Endothelial cell (in vitro differentiated cells): Measurements from ENCODE around the gene SGO2. TPM values are rescaled to one million over a fixed set of nuclear protein-coding genes. Genes with fewer than 3 reads are reported as not detected.

ENCODE experiments used
- DNase-seq: peaks from one replicate; pipeline ENCODE4 v3.0.0; 2021; ENCODE audit warnings: low spot score
- H3K27ac Mint-ChIP-seq: one replicate; pipeline ENCODE4 v1.8.0; 2021; ENCODE audit warnings: mixed read lengths, inconsistent platforms; ENCODE audit not compliant: unreplicated experiment
- H3K27me3 Mint-ChIP-seq: one replicate; pipeline ENCODE4 v1.8.0; 2021; ENCODE audit warnings: mild to moderate bottlenecking, moderate library complexity, mixed read lengths, inconsistent platforms; ENCODE audit not compliant: unreplicated experiment
- H3K36me3 Mint-ChIP-seq: one replicate; pipeline ENCODE4 v1.8.0; 2021; ENCODE audit warnings: mild to moderate bottlenecking, low read depth, mixed read lengths, inconsistent platforms; ENCODE audit not compliant: unreplicated experiment
- H3K4me1 Mint-ChIP-seq: one replicate; pipeline ENCODE4 v1.8.0; 2021; ENCODE audit warnings: mild to moderate bottlenecking, mixed read lengths, inconsistent platforms; ENCODE audit not compliant: unreplicated experiment
- H3K4me3 Mint-ChIP-seq: one replicate; pipeline ENCODE4 v1.8.0; 2021; ENCODE audit warnings: mild to moderate bottlenecking, mixed read lengths, inconsistent platforms; ENCODE audit not compliant: unreplicated experiment
- H3K9me3 Mint-ChIP-seq: one replicate; pipeline ENCODE4 v1.8.0; 2021; ENCODE audit warnings: mixed read lengths, inconsistent platforms; ENCODE audit not compliant: unreplicated experiment
- total RNA-seq: library from RNA; stranded (reverse); fragmentation: NEBNext Ultra II Directional; extraction: Animal tissue kit (Norgen Biotek cat#: 25700); gene quantifications from one replicate; pipeline ENCODE4 v1.2.1, GENCODE V29; 2021; ENCODE audit not compliant: unreplicated experiment
- TF ChIP-seq, protein P1 (sequence below): fragments of 200-600 bp; sonication (generic); IDR thresholded peaks from one replicate; pipeline ENCODE4 v1.5.0; 2021; ENCODE audit warnings: antibody characterized with exemption; ENCODE audit not compliant: unreplicated experiment

The SGO2 gene
- total RNA-seq, 1 donor from 2014 or later: 10.5 TPM

DNA sequence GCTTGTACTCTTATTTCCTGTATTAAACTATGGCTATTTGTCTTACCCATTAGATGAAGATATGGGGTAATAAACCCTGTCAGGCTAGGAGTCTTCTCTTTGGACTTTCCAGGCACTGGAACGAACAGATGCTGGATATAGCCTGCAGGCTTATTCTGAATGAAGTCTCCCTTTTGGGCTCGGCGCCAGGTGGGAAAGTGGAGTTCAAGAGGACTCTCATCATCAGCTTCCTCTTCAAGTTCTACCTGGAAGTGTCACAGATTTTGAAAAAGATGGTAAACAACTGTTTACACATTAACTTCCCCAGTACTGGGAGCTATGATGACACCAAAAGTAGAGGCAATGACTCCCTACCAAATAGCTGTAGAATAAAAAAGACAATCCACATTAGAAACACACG is 87.7 kb downstream of the SGO2 start:
- Mint-ChIP-seq H3K27ac (no peak overlapping the region), H3K4me3 (no peak overlapping the region), H3K27me3 (peaks cover 2% of the 10 kb centered on the region), H3K4me1 (no peaks in the 10 kb centered on the region), H3K36me3 (no peaks in the 10 kb centered on the region), H3K9me3 (no peaks in the 10 kb centered on the region)
- no peak for DNase-seq
- TF ChIP-seq, protein P1, sequence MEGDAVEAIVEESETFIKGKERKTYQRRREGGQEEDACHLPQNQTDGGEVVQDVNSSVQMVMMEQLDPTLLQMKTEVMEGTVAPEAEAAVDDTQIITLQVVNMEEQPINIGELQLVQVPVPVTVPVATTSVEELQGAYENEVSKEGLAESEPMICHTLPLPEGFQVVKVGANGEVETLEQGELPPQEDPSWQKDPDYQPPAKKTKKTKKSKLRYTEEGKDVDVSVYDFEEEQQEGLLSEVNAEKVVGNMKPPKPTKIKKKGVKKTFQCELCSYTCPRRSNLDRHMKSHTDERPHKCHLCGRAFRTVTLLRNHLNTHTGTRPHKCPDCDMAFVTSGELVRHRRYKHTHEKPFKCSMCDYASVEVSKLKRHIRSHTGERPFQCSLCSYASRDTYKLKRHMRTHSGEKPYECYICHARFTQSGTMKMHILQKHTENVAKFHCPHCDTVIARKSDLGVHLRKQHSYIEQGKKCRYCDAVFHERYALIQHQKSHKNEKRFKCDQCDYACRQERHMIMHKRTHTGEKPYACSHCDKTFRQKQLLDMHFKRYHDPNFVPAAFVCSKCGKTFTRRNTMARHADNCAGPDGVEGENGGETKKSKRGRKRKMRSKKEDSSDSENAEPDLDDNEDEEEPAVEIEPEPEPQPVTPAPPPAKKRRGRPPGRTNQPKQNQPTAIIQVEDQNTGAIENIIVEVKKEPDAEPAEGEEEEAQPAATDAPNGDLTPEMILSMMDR: no peak

DNA sequence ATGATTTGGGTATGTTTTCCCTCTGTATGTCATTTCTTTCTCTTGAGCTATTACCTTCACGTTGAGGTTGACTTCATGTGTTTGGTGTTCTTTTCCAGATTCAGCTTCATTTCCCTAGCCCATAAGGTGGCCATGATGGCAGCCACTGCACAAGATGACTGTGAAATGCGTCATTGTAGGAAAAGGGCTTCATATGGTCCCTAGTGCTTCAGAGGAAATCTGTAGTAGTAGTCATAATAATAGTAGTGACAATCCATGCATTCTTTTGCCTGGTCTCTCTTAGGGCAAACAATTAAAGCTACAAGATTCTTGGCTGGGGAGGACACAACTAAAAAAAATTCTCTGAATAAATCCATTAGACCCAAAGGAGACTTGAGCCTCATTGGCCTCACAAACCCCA is 88.2 kb downstream of the SGO2 start:
- no peaks in the 10 kb centered on the region for H3K9me3 Mint-ChIP-seq
- H3K27me3 Mint-ChIP-seq: no peaks in the 10 kb centered on the region
- DNase-seq: no peak
- H3K27ac Mint-ChIP-seq: no peak overlapping the region
- no peak overlapping the region for H3K4me3 Mint-ChIP-seq
- TF ChIP-seq, protein P1: no peak
- H3K4me1 Mint-ChIP-seq: no peaks in the 10 kb centered on the region
- no peaks in the 10 kb centered on the region for H3K36me3 Mint-ChIP-seq

DNA sequence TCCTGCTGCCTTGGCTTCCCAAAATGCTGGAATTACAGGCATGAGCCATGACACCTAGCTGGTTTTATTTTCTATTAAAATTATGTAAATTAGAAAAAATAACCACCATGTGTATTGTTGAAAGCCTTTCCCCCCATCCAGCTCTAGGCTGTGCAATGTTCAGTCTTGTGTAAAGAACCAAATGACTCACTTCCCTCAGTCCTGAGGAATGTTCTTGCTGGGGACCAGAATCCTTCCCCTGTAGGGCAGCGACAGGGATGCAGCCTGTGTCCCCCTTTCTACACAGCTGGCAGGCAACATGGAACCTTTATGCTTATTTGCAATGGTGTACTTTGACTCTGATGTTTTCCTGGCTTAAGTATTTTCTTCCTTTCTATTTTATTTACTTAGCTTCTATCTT is 89.2 kb downstream of the SGO2 start:
- H3K36me3 Mint-ChIP-seq: no peaks in the 10 kb centered on the region
- H3K4me1 Mint-ChIP-seq: no peaks in the 10 kb centered on the region
- TF ChIP-seq, protein P1: no peak
- no peaks in the 10 kb centered on the region for H3K27me3 Mint-ChIP-seq
- no peak overlapping the region for H3K4me3 Mint-ChIP-seq
- no peak overlapping the region for H3K27ac Mint-ChIP-seq
- no peaks in the 10 kb centered on the region for H3K9me3 Mint-ChIP-seq
- no peak for DNase-seq

DNA sequence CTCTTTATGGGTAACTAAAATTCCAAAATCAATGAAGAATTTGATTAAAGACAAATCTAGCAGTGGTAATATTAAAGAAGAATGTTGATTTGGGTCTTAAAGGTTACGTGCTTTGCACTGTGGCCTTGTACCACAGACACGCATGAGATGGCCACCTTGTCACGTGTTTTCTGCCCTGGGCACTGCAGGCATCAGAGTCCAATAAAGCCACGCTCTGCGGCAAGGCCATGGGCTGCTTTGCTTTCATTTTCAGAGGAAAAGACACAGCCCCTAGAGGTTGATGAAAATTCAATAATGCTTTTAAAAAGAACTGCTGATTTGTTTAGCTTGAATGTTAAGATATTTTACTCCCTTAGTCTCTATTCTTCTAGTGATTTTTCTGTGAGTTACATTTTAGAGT is 90.2 kb downstream of the SGO2 start:
- Mint-ChIP-seq H3K4me3 (no peak overlapping the region), H3K36me3 (no peaks in the 10 kb centered on the region), H3K4me1 (no peaks in the 10 kb centered on the region), H3K27ac (no peak overlapping the region), H3K27me3 (no peaks in the 10 kb centered on the region), H3K9me3 (no peaks in the 10 kb centered on the region)
- TF ChIP-seq, protein P1: no peak
- no peak for DNase-seq

DNA sequence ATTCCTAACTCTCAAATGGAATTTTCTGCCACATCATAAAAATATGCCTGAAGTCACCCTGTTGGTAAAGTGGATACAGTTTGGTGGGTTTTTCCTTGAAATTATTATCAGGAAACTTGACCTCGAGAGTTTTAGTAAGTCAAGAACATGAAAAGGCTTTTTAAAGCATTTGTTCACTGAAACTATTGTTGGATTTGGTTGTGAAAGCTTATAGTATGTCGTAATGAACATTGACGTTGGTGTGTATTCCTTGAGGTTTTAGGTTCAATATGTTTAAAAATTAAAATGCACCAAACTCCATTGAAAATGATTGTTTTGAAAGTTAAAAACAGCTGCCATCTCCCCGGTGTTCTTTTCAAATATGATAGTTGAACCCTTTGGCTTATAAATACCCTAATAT is 90.6 kb downstream of the SGO2 start:
- Mint-ChIP-seq H3K27ac (no peak overlapping the region), H3K4me3 (no peak overlapping the region)
- TF ChIP-seq, protein P1: no peak

More for the DNA sequence above, 90.6 kb downstream of the SGO2 start:
- H3K9me3 Mint-ChIP-seq: no peaks in the 10 kb centered on the region
- DNase-seq: no peak
- H3K4me1 Mint-ChIP-seq: no peaks in the 10 kb centered on the region
- no peaks in the 10 kb centered on the region for H3K36me3 Mint-ChIP-seq
- H3K27me3 Mint-ChIP-seq: no peaks in the 10 kb centered on the region
